ENCODE results near the gene NTHL1.

The NTHL1 gene

DNA sequence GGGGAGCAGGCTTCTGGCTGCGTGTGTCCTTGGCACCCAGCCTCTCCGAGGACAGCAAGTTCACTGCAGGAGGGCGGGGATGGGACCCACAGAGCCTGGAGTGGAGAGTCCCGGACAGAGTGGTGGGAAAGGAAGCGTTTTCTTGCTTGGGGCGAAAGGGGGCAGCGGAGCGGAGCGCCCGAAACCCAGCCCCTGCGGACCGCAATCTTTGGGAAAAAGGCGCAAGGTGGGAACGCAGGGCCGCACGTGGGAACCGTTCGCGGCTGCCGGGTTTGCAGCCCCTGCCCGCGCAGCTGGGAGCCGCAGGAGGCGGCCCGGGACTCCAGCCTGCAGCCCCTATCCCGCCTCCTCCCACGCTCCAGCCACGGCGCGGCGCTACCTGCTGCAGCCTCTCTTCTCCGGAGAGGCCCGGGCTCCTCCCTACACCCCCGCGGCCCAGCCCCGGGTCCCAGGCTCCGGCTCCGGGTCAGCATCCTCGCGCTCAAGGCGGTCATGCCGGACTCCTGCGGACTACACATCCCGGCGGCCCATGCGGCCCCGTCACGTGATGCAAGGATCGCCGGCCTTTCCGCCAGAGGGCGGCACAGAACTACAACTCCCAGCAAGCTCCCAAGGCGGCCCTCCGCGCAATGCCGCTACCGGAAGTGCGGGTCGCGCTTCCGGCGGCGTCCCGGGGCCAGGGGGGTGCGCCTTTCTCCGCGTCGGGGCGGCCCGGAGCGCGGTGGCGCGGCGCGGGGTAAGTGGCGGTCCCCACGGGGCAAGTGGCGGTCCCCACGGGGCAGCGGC, at the start of gene NTHL1, which contains the start of gene TSC2:
Gene NTHL1, minus strand, starts transcription at position 505 of the 786 bp plus-strand sequence. Its CDS starts 11 bp downstream, at position 494.
Gene TSC2, plus strand, starts transcription at position 656 of the 786 bp plus-strand sequence. CDS start 631 bp downstream, outside the sequence.
- peak; percentile 91 for DNase-seq (ENCODE audit: low spot score)

DNA sequence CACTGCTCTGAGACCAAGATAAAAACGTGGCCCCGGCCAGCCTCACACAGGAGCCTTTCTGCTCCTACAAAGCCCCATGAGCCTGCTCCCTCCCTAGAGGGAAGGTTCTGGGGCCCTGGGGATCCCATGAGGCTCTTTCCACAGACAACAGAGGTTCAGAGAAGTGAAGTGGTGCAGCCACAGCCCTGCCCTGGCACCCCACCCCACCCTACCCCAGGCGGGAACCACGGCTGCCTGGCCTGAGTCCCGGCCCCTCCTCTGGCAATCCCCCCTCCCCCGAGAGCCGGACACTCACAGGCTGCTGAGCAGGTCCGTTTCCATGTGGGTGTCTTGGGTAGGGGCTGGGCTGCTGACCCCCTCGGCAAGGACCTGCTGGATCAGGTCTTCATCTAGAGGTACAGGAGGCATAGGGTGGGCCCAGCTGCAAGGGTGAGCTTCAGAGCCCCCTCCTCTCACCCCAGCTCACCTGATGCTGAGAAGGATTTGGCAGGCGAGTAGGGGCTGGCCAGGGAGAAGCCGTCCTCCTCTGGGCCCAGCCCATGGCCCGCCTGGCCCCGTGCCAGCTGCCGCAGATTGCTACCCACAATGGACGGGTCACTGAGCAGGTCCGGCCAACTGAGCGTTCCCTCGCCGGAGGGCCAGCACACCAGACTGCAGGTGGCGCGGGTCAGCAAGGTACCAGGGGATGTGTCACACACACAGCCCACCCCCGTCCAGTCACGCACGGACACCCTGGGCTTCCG, 49.4 kb upstream of the NTHL1 start:
- DNase-seq (ENCODE audit: low spot score) = no peak

- no peak for DNase-seq (ENCODE audit: low spot score)
Observed at GRCh38 chr16:2095918-2096582, 48.4 kb upstream of the NTHL1 start.

DNA sequence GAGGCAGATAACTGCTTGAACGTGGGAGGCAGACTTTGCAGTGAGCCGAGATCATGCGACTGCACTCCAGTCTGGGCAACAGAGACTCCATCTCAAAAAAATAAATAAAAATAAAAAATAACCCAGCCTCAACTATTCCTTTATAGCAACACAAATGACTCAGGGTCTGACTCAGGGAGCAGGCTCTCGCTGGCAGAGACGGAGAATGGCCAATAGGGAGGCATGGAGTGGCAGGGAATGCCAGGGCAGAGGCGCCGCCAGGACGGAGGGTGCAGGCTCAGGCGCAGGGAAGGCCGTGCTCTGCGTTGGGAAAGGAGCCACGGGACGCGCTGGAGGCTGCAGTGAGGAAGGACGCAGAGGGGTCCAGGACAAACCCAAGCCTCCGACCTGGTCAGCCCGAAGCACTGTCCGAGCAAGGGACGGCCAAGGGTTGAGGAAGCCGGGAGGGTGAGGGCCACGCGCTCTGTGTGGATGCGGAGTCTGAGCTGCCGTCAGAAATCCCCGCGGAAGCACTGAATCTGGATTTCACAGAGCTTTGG, 47.8 kb upstream of the NTHL1 start:
- no peak for DNase-seq (ENCODE audit: low spot score)

GRCh38 chr16:2093793-2094192, 46.2 kb upstream of the NTHL1 start:
- no peak for DNase-seq (ENCODE audit: low spot score)

GRCh38 chr16:2092866-2093265, 45.2 kb upstream of the NTHL1 start:
- no peak for DNase-seq (ENCODE audit: low spot score)

GRCh38 chr16:2092256-2092620, 44.6 kb upstream of the NTHL1 start:
- no peak for DNase-seq (ENCODE audit: low spot score)

DNA sequence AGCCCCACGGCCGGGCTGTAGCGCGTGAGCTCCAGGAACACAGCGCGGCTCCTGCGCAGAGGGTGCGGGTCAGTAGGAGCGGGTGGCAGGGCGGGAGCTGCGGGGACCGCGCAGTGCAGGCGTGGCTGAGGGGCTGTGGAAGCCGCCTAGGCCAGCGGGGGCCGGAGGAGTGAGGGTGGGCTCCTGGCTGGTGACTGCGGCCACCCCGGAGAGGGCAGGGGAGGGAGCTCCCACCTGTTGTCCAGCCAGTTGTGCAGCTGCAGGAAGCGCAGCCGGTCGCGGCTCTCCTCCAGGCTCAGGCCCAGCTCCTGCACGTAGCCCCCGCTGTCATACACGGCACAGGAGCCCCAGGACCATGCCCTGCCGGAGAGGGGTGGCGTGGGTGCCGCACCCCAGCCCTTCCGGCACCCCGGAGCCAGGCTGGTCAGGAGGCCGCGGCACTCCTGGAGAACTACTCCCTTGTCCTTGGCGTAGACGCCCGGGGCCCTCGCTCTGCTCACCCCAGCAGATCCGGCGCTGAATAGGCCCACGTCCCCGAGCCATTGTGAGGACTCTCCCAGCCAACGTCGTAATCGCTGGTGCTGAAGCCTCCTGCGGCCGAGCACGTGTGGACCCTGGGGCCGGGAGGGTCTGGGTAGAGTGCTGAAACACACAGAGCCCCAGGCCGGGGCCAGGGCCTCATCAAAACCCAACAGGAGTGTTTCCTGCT, 44.1 kb upstream of the NTHL1 start:
- DNase-seq (ENCODE audit: low spot score) = no peak

DNA sequence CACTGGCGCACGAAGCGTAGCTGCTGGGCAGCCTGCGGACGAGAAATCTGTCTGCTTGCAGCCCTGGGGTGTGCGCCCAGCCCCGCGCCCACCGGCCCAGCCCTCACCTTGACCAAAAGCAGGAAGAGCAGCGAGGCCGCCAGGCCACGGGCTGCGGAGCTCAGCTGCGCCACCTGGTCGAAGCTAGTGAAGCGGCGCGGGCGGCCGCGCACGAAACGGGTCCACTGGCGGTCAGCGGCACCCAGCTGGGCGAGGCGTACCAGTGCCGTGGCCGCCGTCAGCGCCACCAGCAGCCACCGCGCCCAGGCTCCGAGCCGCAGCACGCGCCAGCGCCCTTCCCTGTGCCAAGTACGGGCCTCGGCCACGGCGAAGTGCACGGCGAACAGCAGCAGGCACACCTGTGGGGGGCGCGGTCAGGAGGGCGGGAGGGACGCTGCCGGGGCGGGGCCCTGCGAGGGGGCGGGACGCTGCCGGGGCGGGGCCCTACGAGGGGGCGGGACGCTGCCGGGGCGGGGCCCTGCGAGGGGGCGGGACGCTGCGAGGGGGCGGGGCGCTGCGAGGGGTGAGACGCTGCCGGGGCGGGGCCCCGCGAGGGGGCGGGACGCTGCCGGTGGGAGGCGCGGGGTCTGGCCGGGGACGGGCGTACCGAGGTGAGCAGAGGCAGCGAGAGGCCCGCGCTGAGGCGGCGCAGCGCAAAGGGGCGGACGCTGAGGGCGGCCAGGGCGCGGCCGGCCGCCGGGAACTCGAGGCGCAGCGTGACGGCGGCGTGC, 43.3 kb upstream of the NTHL1 start:
- peak; percentile 39 for DNase-seq (ENCODE audit: low spot score)

DNA sequence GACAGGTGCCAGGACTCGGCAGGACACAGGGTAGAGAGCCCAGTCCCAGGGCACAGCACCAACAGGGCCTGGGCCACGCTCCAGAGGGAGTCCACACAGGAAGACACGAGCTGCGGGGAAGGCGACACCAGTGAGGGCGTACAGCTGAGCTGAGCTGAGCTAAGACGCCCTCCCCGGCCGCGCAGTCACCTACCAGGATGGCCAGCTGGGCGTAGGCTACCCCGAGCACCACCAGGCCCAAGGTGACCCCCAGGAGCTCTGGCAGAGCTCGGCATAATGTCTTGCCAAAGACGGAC, 42.8 kb upstream of the NTHL1 start:
- DNase-seq (ENCODE audit: low spot score) = no peak

- no peak for DNase-seq (ENCODE audit: low spot score)
Observed at GRCh38 chr16:2089706-2090480, 42.3 kb upstream of the NTHL1 start.

DNA sequence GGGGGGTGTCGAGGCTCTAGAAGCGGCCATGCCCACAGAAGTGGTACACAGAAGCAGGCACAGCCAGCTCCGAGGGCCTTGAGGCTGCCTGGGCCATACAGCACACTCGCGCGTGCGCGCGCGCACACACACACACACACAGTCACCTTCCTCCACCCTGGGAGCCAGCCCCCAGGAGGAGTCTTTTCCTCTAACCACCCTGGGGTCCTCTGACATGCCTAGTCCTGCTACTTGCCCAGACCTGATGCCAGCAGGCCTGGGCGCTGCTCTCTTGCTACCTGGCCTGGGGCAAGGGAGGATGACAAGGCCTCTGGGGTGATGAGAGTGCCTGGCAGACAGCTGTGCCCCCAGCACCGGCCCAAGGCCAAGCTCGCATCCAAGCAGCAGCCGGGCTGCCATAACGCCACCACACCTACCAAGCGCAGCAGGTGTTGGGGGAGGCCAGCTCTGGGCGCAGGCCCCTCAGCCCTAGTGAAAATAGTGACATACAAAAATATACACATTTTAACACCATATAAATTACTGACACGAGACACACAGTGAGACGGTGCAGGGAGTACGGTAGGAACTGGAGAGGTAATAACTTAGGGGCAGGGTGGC, 41.2 kb upstream of the NTHL1 start:
- DNase-seq (ENCODE audit: low spot score) = no peak

GRCh38 chr16:2087748-2088631, 40.4 kb upstream of the NTHL1 start:
- no peak for DNase-seq (ENCODE audit: low spot score)

DNA sequence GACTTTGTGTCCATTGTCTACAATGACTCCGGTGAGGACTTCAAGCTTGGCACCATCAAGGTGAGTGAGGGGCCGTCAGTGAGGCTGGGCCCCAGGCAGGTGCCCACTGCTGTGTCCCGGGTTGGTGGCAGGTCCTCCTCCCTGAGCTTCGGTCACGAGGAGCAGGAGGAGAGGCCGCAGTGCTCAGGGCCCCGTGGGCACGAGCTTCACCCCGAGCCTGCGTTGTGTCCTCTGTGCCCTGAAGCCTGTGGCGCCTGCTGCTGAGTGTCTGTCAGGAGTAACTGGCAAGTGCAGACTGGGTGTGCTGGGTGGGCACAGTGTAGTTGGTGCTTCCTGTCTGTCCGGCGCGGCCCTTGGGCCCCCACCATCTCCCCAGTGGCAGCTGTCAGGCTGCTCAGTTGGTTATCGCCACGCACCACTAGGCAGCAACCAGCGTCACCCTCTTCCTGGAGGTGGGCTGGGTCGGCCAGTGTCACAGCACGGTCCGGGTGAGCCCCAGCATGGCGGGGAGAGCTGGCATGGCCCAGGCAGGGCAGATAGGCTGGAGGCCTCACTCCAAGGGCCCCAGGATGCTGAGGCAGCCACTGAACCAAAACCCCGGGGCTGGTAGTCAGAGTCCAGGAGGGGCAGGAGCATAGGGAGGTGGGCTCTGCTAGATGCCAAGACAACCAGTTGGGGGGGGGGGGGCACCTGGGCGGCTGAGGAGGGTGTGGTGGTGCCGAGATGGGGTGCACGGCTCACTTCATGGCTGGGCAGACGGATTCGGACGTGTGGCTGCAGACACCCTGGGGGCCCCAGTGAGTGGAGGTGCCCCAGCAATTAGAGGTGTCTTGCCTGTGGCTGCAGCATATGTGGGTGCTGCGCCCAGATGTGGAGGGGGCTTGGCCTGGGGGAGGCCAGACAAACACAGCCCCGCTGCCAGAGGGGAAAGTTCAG, 39.4 kb upstream of the NTHL1 start:
- DNase-seq (ENCODE audit: low spot score) = no peak

DNA sequence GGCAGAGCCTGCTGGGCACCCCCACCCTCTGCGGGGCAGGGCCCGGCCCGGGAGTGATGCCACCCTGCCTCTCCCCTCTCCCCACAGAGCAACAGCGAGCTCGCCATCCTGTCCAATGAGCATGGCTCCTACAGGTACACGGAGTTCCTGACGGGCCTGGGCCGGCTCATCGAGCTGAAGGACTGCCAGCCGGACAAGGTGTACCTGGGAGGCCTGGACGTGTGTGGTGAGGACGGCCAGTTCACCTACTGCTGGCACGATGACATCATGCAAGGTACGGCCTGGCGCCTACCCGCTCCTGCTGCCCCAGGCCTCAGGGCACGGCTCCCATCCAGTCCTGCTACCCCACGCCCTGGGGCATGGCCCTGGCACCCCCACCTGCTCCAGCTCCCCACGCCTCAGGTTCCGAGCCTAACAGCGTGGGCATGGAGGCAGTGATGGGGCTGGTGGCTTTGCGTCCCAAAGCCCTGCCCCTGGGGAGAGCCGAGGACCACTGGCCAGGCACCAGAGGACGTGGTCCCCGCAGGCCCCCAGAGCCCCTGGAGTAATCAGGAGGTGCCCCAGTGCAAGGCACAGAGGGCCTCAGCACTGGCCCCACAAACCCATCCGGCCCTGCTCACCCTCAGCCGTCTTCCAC, 38.6 kb upstream of the NTHL1 start:
- DNase-seq (ENCODE audit: low spot score) = no peak

GRCh38 chr16:2085669-2086068, 38.0 kb upstream of the NTHL1 start:
- DNase-seq (ENCODE audit: low spot score) = peak; percentile 25

DNA sequence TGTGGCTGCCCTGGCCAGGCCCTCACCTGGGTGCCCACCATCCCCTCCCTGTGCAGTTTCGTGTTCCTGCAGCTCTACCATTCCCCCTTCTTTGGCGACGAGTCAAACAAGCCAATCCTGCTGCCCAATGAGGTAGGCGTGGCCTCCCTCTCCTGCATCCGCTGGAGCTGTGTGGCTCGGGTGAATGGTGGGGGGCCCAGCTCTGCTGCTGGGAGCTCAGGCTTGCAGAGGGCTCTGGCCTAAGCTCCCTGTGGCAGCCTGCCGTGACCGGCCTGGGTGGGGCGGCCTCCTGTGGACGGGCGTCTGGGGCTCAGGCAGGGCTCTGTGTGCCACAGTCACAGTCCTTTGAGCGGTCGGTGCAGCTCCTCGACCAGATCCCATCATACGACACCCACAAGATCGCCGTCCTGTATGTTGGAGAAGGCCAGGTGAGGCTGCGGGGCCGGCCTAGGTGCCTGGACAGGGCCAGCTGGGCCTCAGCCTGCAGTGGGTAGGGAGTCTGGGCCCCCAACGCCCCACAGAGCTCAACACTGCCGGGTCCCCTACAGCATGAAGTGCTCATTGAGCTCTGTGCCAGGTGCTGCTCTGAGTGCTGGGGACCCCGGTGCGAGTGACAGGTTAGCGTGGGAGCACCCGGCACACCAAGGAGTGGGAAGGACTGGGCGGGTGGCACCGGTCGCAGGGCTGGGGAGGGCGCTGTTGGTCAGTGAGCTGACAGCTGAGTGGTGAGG, 37.4 kb upstream of the NTHL1 start:
- no peak for DNase-seq (ENCODE audit: low spot score)
